Stimulated activated CD4-positive, alpha-beta T cell treated with anti-CD3 and anti-CD28 coated beads, Interleukin-15, amount 100 ng/mL, for 48 hours (primary cell): Measurements from ENCODE around the gene FBXL13.
"Not testable (repeated sequence)": the region's sequence is repeated elsewhere in the genome, so short reads cannot be mapped to it uniquely, and the experiment has no call there.

Experiments
- DNase-seq, 2 donors: peaks; one replicate each; pipeline ENCODE4 v3.0.0-alpha.2; 2020; ENCODE audit warnings: low read depth in 2 of 2

FBXL13 gene

GRCh38 chr7:103079836-103080235 lies 5.2 kb upstream of the FBXL13 start:
- no peak for DNase-seq

DNA sequence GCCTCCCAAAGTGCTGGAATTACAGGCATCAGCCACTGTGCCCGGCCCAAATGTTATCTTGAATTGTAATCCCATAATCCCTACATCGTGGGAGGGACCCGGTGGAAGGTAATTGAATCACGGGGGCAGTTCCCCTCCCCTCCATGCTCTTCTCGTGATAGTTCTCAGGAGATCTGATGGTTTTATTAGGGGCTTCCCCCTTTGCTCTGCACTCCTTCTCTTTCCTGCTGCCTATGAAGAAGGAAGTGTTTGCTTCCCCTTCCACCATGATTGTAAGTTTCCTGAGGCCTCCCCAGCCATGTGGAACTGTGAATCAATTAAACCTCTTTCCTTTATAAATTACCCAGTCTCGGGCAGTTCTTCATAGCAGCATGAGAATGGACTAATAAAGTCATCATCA lies 3.6 kb upstream of the FBXL13 start:
- not testable (repeated sequence) for DNase-seq

DNA sequence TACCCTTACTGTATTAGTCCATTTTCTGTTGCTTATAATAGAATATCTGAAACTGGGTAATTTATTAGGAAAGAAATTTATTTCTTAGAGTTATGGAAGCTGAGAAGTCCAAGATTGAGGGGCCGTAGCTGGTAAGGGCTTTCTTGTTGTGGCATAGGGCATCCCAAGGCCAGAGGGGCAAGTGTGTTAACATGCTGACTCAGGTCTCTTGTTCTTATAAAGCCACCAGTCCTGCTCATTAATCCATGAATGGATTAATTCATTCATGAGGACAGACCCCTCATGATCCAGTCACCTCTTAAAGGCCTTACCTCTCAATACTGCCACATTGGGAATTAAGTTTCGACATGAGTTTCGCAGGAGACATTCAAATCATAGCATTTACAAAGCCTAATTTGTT lies 2.7 kb upstream of the FBXL13 start:
- DNase-seq = no peak

GRCh38 chr7:103076764-103077163 lies 2.2 kb upstream of the FBXL13 start:
- no peak for DNase-seq

DNA sequence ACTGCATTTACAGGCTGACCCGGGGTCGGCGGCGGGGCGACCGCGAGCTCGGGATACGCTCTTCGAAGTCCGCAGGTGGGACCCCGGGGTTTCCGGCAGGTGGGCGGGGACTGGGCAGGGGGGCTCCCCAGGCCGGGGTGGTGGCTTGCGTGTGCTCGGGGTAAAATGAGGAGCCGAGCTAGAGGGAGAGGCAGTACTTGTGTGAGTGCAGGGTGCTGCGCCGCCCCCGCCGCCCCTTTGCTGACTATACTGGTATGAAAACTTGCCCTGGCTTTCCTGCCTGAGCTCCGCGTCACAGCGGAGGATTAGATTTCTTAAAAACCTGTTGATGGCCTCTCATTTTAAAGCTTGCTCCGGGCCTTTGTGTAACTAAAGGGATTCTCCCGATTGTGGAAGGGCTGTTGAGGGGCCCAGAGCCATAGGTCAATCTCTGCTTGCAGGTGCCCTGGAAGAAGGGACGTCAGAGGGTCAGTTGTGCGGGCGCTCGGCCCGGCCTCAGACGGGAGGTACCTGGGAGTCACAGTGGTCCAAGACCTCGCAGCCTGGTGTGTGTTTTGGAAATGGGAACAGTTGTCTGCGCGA lies 832 bp upstream of the FBXL13 start:
- peak; percentile 68 to 70 for DNase-seq

DNA sequence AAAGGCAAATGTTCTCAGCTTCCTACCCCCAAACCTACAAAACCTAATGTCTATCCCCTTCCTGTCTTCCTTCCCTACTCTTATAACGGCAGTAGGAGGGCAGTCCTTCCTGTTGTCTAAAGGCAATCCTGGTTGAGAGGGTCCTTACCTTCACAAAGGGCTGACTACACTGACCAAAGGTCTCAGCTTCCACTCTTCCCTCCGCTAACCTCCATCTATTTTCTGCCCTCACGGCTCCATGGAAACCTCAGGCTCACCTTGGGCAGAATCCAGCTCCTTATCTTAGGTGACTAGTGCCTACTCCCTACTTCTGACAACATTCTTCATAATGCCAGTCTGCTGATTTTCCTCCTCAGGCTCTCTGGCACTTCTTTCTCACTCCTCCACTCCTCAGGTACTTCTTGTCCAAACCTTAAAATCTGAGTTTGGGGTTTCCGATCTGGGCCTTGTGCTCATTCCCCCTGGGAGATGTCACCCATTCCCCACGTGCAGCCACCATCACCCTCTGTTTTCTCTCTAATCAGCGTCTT lies 542 bp downstream of the FBXL13 start:
- no peak for DNase-seq

- no peak for DNase-seq
These were observed 3.6 kb downstream of the FBXL13 start for GRCh38 chr7:103071000-103071399.

- DNase-seq = no peak
These were observed 5.9 kb downstream of the FBXL13 start for GRCh38 chr7:103068414-103069403.

DNA sequence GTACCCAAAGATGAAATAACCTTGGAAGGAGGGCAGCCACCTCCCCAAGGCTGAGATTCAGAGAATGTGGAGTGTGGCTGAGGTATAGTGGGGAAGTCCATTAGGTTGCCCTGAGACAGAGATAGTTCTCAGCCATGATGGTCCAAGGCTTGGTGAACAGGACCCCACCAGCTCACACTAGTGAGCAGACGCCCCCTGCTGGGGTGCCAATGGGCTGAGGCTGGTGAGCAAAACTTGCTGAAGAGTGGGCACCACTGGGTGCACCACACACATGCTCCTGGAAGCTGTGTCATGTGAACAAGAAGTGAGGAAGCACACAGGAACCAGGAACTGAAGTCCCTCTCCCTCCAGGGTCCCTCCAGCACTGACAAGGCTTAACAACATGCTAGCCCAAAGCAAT lies 8.9 kb downstream of the FBXL13 start:
- DNase-seq = peak; percentile 8 to 44

GRCh38 chr7:103063895-103064294 lies 10.7 kb downstream of the FBXL13 start:
- DNase-seq = no peak

DNA sequence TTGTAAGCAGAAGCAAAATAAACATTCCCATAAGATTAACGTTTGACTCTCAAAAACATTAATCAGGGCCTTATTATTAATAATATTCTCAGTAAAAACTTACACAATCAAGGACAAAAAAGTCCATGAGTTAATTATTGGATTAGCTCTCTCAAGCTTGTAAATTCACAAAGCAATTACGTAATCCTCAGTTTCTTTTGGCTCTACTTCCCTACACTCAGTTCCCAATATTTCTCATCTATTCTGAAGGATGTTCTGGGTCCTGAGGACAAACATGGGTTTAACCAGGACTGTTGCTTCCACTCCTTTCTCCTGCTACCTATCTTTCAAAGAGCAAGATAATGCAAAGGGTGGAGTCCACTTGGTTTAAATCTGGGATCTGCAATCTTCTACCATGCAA lies 15.1 kb downstream of the FBXL13 start:
- DNase-seq = no peak

DNA sequence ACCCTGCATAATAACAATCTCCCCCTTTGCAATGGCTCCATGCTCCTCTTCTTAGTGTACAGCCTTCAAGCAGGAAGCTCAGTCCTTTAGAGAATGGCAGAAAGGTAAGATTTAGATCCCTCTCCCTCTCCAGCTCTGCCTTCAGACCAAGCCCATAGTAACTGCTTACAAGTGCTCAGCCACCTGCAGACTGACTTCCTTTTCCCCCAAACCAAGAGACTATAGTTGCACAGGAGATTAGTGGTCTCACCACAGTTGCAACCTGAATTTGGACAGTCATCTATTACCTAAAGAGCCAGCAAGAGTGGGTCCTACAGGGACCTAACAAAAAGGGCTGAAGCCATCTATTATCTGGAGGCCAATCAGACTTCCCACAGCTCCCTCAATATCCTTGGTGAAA lies 16.5 kb downstream of the FBXL13 start:
- no peak for DNase-seq

- not testable (repeated sequence) for DNase-seq
These were observed 18.6 kb downstream of the FBXL13 start for GRCh38 chr7:103056006-103056405.

- DNase-seq = no peak
These were observed 23.1 kb downstream of the FBXL13 start for GRCh38 chr7:103051519-103051918.

DNA sequence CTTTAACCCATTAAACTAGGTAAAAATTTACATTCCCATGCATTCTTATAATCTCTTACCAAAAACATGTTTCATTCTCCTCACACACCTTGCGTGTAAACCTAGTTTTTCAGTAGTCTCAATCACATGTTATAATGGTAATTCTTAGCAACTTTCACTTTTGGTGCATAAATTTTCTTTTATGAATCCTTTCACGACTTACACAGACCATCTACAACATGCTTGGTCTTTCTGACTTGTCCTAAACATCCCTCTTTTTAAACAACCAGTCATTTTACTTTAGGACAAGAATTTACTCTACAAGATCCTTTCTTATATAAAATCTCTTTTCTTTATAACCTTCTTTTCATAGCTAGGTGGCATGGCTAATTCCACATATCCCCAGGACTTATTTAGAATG lies 25.8 kb downstream of the FBXL13 start:
- no peak for DNase-seq

- not testable (repeated sequence) for DNase-seq
These were observed 32.8 kb downstream of the FBXL13 start for GRCh38 chr7:103041815-103042214.

DNA sequence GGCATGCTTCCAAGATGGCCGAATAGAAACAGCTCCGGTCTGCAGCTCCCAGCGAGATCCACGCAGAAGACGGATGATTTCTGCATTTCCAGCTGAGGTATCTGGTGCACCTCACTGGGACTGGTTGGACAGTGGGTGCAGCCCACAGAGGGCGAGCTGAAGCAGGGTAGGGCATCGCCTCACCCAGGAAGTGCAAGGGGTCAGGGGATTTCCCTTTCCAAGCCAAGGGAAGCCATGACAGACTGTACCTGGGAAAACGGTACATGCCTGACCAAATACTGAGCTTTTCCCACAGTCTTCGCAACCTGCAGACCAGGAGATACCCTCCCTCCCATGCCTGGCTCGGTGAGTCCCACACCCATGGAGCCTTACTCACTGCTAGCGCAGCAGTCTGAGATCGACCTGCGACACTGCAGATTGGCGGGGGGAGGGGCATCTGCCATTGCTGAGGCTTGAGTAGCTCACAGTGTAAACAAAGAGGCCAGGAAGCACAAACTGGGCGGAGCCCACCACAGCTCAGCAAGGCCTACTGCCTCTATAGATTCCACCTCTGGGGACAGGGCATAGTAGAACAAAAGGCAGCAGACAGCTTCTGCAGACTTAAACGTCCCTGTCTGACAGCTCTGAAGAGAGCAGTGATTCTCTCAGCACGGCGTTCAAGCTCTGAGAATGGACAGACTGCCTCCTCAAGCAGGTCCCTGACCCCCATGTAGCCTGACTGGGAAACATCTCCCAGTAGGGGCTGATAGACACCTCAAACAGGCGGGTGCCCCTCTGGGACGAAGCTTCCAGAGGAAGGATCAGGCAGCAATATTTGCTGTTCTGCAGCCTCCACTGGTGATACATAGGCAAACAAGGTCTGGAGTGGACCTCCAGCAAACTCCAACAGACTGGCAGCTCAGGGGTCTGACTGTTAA lies 36.5 kb downstream of the FBXL13 start:
- not testable (repeated sequence) for DNase-seq

DNA sequence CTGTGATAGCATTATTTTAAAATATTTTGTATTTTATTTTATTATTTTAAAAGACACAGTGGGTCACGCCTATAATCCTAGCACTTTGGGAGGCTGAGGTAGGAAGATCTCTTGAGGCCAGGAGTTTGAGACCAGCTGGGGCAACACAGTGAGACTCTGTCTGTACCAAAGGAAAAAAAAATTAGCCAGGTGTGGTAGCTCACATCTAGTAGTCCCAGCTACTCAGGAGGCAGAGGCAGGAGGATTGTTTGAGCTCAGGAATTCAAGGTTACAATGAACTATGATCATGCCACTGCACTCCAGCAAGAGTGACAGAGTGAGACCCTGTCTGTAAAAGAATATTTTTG lies 37.1 kb downstream of the FBXL13 start:
- DNase-seq = no peak

DNA sequence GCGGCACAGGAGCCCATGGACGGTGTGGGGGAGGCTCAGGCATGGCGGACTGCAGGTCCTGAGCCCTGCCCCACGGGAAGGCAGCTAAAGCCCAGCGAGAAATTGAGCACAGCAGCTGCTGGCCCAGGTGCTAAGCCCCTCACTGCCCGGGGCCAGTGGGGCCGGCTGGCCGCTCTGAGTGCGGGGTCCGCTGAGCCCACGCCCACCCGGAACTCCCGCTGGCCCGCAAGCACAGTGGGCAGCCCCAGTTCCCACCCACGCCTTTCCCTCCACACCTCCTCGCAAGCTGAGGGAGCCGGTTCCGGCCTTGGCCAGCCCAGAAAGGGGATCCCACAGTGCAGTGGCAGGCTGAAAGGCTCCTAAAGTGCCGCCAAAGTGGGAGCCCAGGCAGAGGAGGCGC lies 40.3 kb downstream of the FBXL13 start:
- not testable (repeated sequence) for DNase-seq

DNA sequence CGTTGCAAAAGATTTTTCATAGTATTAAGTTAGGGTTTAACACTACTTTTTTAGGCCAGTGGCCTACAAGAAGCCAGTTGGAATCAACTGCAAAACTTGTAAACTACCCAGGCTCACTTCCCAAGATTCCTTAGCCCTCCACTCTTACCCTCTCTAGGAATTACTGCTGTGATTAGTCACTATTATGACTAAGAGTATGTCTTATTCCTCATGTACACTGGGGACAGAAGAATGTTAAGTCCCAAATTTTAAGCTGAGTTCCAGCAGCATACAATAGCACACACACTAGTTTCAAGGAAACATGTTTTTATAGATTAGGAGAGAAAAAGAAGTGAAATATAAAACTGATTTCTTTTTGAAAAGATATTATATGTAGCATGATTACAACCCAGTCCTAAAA lies 42.8 kb downstream of the FBXL13 start:
- no peak for DNase-seq

- no peak for DNase-seq
These were observed 43.6 kb downstream of the FBXL13 start for GRCh38 chr7:103031024-103031423.

DNA sequence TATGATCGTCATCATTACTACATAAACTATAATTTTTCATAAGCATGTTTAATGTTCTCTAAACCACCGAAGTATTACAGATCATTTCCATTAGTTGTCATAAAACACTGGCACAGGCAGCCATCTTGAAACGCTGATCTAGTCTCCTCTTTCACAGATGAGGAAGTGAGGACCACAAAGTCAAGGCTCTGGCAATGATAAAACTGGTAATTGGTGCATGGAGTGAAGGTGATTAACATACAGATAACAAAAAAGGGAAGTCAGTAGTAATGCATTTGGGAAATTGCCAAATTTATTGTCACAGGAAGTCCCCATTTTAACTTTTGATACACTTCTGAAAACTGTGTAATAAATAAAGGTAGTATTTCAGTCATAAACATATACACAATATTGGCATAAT lies 49.3 kb downstream of the FBXL13 start:
- DNase-seq = no peak
